Measurements from ENCODE around the gene EDN2. TPM values are rescaled to one million over a fixed set of nuclear protein-coding genes. Genes with fewer than 3 reads are reported as not detected.

EDN2 gene
- polyA plus RNA-seq, 1 donor from 2014 or later, result not detected

- H3K4me3 ChIP-seq (ENCODE audit: low read length), result no peak overlapping the region
- no peaks in the 10 kb centered on the region for H3K36me3 ChIP-seq (ENCODE audit: insufficient read depth, low read length)
- H3K9me3 ChIP-seq (ENCODE audit: low read length), result no peaks in the 10 kb centered on the region
- H3K27me3 ChIP-seq (ENCODE audit: insufficient read depth, low read depth, low read length), result no peaks in the 10 kb centered on the region
- H3K9ac ChIP-seq (ENCODE audit: low read length), result no peak overlapping the region
- no peak overlapping the region for H2AFZ ChIP-seq (ENCODE audit: low read depth, low read length)
- no peak for TF ChIP-seq TAF1 (IDR thresholded peaks at IDR 0.05; ENCODE audit: low read depth)
- TF ChIP-seq, protein P1, sequence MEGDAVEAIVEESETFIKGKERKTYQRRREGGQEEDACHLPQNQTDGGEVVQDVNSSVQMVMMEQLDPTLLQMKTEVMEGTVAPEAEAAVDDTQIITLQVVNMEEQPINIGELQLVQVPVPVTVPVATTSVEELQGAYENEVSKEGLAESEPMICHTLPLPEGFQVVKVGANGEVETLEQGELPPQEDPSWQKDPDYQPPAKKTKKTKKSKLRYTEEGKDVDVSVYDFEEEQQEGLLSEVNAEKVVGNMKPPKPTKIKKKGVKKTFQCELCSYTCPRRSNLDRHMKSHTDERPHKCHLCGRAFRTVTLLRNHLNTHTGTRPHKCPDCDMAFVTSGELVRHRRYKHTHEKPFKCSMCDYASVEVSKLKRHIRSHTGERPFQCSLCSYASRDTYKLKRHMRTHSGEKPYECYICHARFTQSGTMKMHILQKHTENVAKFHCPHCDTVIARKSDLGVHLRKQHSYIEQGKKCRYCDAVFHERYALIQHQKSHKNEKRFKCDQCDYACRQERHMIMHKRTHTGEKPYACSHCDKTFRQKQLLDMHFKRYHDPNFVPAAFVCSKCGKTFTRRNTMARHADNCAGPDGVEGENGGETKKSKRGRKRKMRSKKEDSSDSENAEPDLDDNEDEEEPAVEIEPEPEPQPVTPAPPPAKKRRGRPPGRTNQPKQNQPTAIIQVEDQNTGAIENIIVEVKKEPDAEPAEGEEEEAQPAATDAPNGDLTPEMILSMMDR (IDR thresholded peaks at IDR 0.05; ENCODE audit: poor library complexity, severe bottlenecking), result no peak
- TF ChIP-seq POLR2AphosphoS5 (IDR thresholded peaks at IDR 0.05), result no peak
- no peak for TF ChIP-seq RAD21 (conservative IDR thresholded peaks at IDR 0.05)
- H3K79me2 ChIP-seq (replicated peaks; ENCODE audit: insufficient read depth, low read length), result no peaks in the 10 kb centered on the region
- H3F3A ChIP-seq (ENCODE audit: insufficient read depth, low read length, poor library complexity, severe bottlenecking), result no peaks in the 10 kb centered on the region
- no peaks in the 10 kb centered on the region for H4K20me1 ChIP-seq (ENCODE audit: insufficient read depth)
- H3K4me2 ChIP-seq (ENCODE audit: low read length), result no peak overlapping the region
- H3K27ac ChIP-seq (ENCODE audit: low read length), result no peak overlapping the region
- no peaks in the 10 kb centered on the region for H3K9me2 ChIP-seq (ENCODE audit: insufficient read depth, low read length)
Measured at GRCh38 chr1:41437011-41437355, 47.5 kb downstream of the EDN2 start.

GRCh38 chr1:41436281-41437010 lies 48.0 kb downstream of the EDN2 start:
- Histone ChIP-seq H2AFZ (ENCODE audit: low read depth, low read length) (no peak overlapping the region), H3F3A (ENCODE audit: insufficient read depth, low read length, poor library complexity, severe bottlenecking) (no peaks in the 10 kb centered on the region), H3K27ac (ENCODE audit: low read length) (no peak overlapping the region), H3K9me3 (ENCODE audit: low read length) (no peaks in the 10 kb centered on the region), H3K9ac (ENCODE audit: low read length) (no peak overlapping the region), H3K4me2 (ENCODE audit: low read length) (no peak overlapping the region), H3K36me3 (ENCODE audit: insufficient read depth, low read length) (no peaks in the 10 kb centered on the region), H4K20me1 (ENCODE audit: insufficient read depth) (no peaks in the 10 kb centered on the region), H3K9me2 (ENCODE audit: insufficient read depth, low read length) (no peaks in the 10 kb centered on the region), H3K79me2 (replicated peaks; ENCODE audit: insufficient read depth, low read length) (no peaks in the 10 kb centered on the region), H3K27me3 (ENCODE audit: insufficient read depth, low read depth, low read length) (no peaks in the 10 kb centered on the region), H3K4me3 (ENCODE audit: low read length) (no peak overlapping the region)
- no peak for TF ChIP-seq POLR2AphosphoS5 (IDR thresholded peaks at IDR 0.05)
- TF ChIP-seq MXI1 (conservative IDR thresholded peaks at IDR 0.05; ENCODE audit: poor library complexity, severe bottlenecking), result no peak
- TF ChIP-seq SMC3 (conservative IDR thresholded peaks at IDR 0.05; ENCODE audit: poor library complexity), result no peak
- TF ChIP-seq REST (IDR thresholded peaks at IDR 0.05; ENCODE audit: borderline replicate concordance), result no peak
- no peak for TF ChIP-seq TAF1 (IDR thresholded peaks at IDR 0.05; ENCODE audit: low read depth)

DNA sequence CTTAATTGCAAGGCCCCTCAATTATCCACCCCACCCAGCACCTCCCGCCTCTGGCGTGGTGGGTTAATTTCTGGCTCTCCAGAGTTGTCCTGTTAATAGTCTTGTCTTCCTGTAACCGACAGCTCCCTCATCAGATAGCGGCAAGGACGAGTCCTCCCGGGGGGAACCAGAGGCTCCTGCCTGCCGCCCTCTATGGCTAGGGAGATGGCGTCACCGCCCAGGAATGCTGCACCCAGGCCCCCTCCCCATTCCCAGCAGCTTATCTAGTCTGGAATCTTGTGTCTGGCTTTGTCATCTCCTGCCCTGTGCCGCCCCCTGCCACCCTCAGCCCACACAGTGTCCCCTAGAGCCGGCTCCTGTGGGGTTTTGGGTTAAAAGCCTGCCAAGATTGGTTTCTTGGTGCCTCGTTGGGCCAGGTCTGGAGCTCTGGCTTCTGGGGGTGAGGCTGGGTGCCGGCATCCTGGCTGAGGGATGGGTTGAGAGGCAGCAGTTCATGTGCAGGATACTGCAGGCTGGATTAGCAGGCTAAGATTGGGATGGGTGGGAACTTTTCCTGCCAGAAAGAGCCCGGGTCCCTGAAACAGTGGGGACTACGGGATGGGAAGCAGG lies 48.8 kb downstream of the EDN2 start:
- Histone ChIP-seq H3F3A (ENCODE audit: insufficient read depth, low read length, poor library complexity, severe bottlenecking) (no peaks in the 10 kb centered on the region), H3K9me3 (ENCODE audit: low read length) (no peaks in the 10 kb centered on the region), H4K20me1 (ENCODE audit: insufficient read depth) (no peaks in the 10 kb centered on the region), H3K4me3 (ENCODE audit: low read length) (no peak overlapping the region), H3K27ac (ENCODE audit: low read length) (no peak overlapping the region), H3K4me2 (ENCODE audit: low read length) (no peak overlapping the region), H3K27me3 (ENCODE audit: insufficient read depth, low read depth, low read length) (no peaks in the 10 kb centered on the region), H3K79me2 (replicated peaks; ENCODE audit: insufficient read depth, low read length) (no peaks in the 10 kb centered on the region), H3K36me3 (ENCODE audit: insufficient read depth, low read length) (no peaks in the 10 kb centered on the region), H2AFZ (ENCODE audit: low read depth, low read length) (no peak overlapping the region), H3K9me2 (ENCODE audit: insufficient read depth, low read length) (no peaks in the 10 kb centered on the region), H3K9ac (ENCODE audit: low read length) (no peak overlapping the region)
- TF ChIP-seq POLR2AphosphoS5 (IDR thresholded peaks at IDR 0.05), result no peak
